Stimulated activated CD8-positive, alpha-beta memory T cell treated with anti-CD3 and anti-CD28 coated beads, Interleukin-7, amount 100 ng/mL, for 48 hours (primary cell): ENCODE results near the gene ELN.
"Not testable (repeated sequence)": the region's sequence is repeated elsewhere in the genome, so short reads cannot be mapped to it uniquely, and the experiment has no call there.

Experiments
- DNase-seq, 2 donors: peaks; one replicate each; pipeline ENCODE4 v3.0.0-alpha.2; 2020; ENCODE audit warnings: low read depth in 1 of 2; ENCODE audit errors: extremely low read depth in 1 of 2

ELN gene

GRCh38 chr7:74027683-74028320, at the start of gene ELN:
Gene ELN (plus strand): TSS chr7:74028173. CDS start chr7:74028188, 15 bp downstream.
- no peak for DNase-seq

- no peak for DNase-seq
These were observed 49.1 kb upstream of the ELN start for GRCh38 chr7:73978661-73979563.

GRCh38 chr7:73979656-73980055, 48.3 kb upstream of the ELN start:
- DNase-seq: not testable (repeated sequence)

- no peak for DNase-seq
These were observed 47.8 kb upstream of the ELN start for GRCh38 chr7:73980206-73980605.

- no peak for DNase-seq
These were observed 46.0 kb upstream of the ELN start for GRCh38 chr7:73981933-73982332.

GRCh38 chr7:73983437-73984164, 44.4 kb upstream of the ELN start:
- no peak for DNase-seq

- no peak for DNase-seq
These were observed 43.3 kb upstream of the ELN start for GRCh38 chr7:73984481-73985205.

GRCh38 chr7:73985737-73986141, 42.2 kb upstream of the ELN start:
- DNase-seq: no peak

- no peak for DNase-seq
These were observed 41.8 kb upstream of the ELN start for GRCh38 chr7:73986158-73986631.

GRCh38 chr7:73987298-73987697, 40.7 kb upstream of the ELN start:
- no peak for DNase-seq

GRCh38 chr7:73988197-73988596, 39.8 kb upstream of the ELN start:
- DNase-seq: no peak

- DNase-seq: no peak
These were observed 36.4 kb upstream of the ELN start for GRCh38 chr7:73991522-73992100.

GRCh38 chr7:73992101-73992562, 35.8 kb upstream of the ELN start:
- no peak for DNase-seq

- no peak for DNase-seq
These were observed 34.0 kb upstream of the ELN start for GRCh38 chr7:73994023-73994422.

GRCh38 chr7:73994761-73995160, 33.2 kb upstream of the ELN start:
- DNase-seq: no peak

- DNase-seq: no peak
These were observed 32.6 kb upstream of the ELN start for GRCh38 chr7:73995330-73995729.

GRCh38 chr7:73995821-73996511, 32.0 kb upstream of the ELN start:
- no peak for DNase-seq

- no peak for DNase-seq
These were observed 30.9 kb upstream of the ELN start for GRCh38 chr7:73997056-73997455.

GRCh38 chr7:73999664-74000435, 28.1 kb upstream of the ELN start:
- no peak for DNase-seq
